Measurements from ENCODE around the gene CDK11B.
"Not testable (repeated sequence)": the region's sequence is repeated elsewhere in the genome, so short reads cannot be mapped to it uniquely, and the experiment has no call there.

The CDK11B gene

GRCh38 chr1:1597275-1597930 lies 61.4 kb downstream of the CDK11B start:
- no peak for DNase-seq

DNA sequence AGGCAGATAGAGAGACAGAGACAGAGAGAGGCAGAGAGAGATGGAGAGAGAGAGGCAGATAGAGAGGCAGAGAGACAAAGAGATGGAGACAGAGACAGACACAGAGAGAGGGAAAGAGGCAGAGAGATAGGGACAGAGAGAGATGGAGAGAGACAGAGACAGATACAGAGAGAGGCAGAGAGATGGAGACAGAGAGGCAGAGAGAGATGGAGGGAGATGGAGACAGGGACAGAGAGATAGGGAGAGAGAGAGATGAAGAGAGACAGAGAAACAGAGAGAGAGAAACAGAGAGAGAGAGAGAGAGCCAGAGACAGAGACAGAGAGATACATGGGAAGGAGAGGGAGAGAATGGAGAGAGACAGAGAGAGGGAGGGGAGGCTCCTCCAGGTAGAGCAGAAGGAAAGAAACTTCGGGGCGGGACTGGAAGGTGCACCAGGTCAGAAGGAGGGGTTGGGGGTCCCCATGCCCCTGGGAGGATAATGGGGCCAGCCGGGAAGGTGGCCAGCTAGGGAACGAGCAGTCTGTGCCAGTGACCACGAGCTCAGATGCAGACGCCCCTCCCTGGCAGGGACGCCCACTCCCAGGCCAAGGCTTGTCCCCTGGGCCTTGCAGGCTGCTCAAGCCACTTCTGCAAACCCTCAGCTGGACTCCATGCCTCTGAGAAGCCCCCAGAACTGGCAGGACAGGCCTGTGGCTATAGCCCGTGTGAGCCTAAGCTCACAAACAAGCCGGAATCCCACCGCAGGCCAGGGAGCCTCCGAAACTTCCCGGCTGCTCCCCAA lies 62.1 kb downstream of the CDK11B start:
- DNase-seq: no peak

DNA sequence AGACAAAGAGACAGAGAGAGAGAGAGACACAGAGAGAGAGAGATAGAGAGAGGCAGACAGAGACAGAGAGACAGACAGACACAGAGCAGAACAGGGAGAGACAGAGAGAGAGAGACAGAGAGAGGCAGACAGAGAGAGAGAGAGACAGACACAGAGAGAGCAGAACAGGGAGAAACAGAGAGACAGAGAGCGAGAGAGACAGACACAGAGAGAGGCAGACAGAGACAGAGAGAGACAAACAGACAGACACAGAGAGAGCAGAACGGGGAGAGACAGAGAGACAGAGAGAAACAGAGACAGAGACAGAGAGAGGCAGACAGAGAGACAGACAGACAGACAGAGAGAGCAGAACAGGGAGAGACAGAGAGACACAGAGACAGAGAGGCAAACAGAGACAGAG lies 63.5 kb downstream of the CDK11B start:
- not testable (repeated sequence) for DNase-seq

DNA sequence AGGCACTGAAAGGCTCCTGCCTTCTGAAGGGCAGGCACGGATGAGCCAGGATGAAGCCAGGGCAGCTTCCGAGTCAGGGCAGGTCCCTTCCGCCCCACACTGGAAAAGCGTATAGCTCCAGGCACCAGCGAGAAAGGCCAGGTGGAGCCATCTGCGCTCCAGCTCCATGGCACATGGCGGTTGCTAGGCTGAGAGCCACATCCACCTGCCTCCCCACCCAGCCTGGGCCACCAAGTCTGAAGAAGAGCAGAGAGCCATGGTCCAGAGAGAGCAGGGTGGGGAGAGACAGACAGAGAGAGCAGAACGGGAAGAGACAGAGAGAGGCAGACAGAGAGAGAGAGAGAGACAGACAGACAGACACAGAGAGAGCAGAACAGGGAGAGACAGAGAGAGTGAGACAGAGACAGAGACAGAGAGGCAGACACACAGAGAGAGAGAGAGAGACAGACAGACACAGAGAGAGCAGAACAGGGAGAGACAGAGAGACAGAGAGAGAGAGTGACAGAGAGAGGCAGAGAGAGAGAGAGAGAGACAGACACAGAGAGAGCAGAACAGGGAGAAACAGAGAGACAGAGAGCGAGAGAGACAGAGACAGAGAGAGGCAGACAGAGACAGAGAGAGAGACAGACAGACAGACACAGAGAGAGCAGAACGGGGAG lies 64.1 kb downstream of the CDK11B start:
- DNase-seq: no peak

DNA sequence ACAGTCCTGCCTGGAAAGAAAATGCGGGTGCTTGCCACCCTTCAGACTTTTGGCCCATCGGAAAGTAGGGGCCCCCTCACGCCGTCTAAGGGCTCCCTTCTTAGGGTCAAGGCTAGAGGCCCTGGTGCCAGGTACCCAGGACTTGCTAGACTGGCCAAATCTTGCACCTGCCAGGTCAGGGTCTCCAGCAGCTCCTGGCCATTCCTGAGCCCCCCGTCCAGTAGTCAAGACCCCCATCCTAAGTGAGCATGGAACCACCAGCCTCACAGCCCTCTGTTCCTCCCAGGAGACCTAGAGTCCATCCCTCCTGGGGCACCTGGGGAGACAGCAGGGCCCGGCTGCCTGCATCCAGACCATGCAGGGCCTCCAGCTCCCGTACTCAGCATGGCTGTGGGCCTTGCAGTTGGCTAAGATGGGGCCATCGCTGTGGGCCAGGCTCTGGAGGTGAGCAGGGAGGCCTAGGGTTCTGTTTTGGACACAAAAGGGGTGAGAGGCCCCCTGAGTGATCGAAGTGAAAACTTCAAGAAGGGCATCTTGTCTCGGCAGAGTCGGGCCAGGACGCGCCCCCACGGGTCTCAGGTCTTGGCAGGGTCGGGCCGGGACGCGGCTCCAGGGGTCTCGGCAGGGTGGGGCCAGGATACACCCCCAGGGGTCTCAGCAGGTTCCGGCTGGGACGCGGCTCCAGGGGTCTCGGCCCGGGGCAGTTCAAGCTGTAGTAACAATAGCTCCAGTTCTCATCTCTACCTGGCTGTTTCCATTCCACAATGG lies 64.8 kb downstream of the CDK11B start:
- no peak for DNase-seq

GRCh38 chr1:1591452-1591851 lies 67.4 kb downstream of the CDK11B start:
- DNase-seq: no peak

Data from CD4-positive, alpha-beta T cell treated with Interferon alpha-2 for 1 hour (primary cell).